ENCODE data around the gene NR0B1.

NR0B1 gene, protein sequence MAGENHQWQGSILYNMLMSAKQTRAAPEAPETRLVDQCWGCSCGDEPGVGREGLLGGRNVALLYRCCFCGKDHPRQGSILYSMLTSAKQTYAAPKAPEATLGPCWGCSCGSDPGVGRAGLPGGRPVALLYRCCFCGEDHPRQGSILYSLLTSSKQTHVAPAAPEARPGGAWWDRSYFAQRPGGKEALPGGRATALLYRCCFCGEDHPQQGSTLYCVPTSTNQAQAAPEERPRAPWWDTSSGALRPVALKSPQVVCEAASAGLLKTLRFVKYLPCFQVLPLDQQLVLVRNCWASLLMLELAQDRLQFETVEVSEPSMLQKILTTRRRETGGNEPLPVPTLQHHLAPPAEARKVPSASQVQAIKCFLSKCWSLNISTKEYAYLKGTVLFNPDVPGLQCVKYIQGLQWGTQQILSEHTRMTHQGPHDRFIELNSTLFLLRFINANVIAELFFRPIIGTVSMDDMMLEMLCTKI

DNA sequence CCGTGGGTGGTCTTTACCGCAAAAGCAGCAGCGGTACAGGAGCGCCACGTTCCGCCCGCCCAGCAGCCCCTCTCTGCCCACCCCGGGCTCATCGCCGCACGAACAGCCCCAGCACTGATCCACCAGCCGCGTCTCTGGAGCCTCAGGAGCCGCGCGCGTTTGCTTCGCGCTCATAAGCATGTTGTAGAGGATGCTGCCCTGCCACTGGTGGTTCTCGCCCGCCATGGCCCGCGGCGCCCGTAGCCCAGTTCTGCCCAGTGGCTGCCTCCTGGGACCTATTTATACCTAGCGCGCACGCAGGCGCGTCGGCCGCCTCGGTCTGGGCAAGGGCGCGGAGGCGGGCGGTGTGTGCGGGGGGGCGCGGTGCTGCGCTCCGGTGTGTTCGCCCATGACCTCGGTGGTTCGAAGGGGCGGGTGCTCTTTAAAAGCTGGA is at the start of gene NR0B1:
Gene NR0B1 (minus strand): TSS at position 252 of the 433 bp plus-strand sequence. CDS start 27 bp downstream, at position 225.
- TF ChIP-seq GATA2 (IDR thresholded peaks at IDR 0.05; ENCODE audit: low read depth, low read length) (no peak), GATA3 (IDR thresholded peaks at IDR 0.05; ENCODE audit: low read depth, low read length) (no peak)

DNA sequence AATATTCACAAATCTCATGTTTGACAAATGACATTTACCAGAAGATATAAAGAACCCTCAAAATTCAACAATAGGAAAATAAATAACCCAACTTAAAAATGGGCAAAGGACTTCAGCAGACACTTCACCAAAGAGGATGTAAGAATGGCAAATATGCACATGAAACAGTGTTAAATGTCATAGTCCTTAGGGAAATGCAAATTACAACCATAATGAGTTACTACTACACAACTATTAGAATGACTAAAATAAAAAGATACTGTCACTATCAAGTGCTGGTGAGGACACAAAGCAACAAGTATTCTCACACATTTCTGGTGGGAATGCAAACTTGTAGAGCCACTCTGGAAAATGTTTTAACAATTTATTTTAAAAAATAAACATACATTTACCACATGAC is 40.8 kb upstream of the NR0B1 start:
- no peak for TF ChIP-seq GATA3 (IDR thresholded peaks at IDR 0.05; ENCODE audit: low read depth, low read length)
- TF ChIP-seq GATA2 (IDR thresholded peaks at IDR 0.05; ENCODE audit: low read depth, low read length): no peak

DNA sequence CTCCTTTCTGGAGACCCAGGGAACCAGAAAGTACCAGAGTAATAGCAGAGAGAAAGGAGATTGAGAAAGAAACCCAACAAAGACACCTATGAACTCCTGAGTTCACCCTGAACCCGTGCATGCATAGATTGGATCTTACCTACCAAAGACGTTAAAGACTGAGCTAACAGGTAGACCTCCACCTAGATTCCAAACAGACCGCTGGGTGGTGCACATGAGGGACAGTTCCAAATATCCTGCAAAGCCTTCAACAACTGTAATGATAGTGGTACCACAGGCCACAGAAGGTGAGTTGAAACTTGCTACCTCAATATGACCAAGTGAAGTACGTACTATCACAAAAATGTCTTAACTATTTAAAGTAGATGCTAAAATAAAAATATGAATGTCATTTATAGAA is 34.0 kb upstream of the NR0B1 start:
- TF ChIP-seq GATA3 (IDR thresholded peaks at IDR 0.05; ENCODE audit: low read depth, low read length) (no peak), GATA2 (IDR thresholded peaks at IDR 0.05; ENCODE audit: low read depth, low read length) (no peak)

DNA sequence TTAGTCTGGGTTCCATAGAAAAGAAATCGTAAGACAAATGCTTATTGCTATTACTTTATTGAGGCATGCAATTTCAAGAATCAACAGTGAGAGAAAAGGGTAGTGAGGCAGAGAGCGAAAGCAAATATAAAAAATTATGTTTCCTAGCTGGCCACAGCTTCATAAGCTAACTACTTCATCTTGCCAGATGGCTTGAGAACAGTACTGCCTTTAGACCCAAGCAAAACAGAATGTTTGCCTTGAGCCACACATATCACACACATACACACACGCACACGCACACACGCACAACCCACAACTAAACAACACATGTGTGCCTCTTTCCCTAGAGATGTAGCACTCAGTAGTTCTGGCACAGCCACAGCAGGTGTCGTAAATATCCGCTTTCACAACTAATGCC is 31.6 kb upstream of the NR0B1 start:
- TF ChIP-seq GATA2 (IDR thresholded peaks at IDR 0.05; ENCODE audit: low read depth, low read length) (no peak), GATA3 (IDR thresholded peaks at IDR 0.05; ENCODE audit: low read depth, low read length) (no peak)

DNA sequence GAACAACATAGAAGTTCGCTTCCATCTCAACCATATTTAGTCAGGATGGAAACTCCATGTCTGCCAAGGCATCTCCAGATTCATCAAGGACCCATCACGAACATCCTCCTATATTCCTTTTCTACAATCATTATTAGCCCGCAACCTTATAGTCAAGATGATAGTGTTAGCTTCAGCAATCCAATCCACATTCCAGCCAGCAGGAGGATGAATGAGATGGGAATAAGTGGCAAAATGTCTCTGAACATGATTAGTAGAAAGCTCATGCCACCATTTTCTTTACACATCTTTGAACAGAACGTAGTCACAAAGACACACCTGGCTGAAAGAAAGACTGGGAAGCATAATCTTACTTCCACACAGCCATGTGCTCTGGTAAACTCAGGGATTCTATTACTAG is 18.6 kb upstream of the NR0B1 start:
- TF ChIP-seq GATA3 (IDR thresholded peaks at IDR 0.05; ENCODE audit: low read depth, low read length) (no peak), GATA2 (IDR thresholded peaks at IDR 0.05; ENCODE audit: low read depth, low read length) (no peak)

DNA sequence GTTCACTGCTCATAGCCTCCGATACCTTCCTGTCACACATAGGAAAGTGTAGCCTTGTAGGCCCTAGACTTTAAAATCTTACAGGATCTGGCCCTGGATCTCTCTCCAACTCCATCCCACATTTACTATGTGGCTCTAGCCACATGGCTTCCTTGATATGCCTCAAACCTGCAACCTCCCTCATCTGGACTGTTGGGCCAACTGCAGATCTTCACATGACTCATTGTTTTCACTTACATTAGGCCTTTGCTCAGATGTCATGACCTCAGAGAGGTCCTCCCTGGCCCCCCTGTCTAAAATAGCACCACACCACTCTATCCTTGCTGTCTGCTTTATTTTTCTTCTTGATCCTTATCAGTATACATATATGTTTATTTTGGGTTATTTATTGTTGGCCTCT is 8.1 kb upstream of the NR0B1 start:
- no peak for TF ChIP-seq GATA3 (IDR thresholded peaks at IDR 0.05; ENCODE audit: low read depth, low read length)
- no peak for TF ChIP-seq GATA2 (IDR thresholded peaks at IDR 0.05; ENCODE audit: low read depth, low read length)

DNA sequence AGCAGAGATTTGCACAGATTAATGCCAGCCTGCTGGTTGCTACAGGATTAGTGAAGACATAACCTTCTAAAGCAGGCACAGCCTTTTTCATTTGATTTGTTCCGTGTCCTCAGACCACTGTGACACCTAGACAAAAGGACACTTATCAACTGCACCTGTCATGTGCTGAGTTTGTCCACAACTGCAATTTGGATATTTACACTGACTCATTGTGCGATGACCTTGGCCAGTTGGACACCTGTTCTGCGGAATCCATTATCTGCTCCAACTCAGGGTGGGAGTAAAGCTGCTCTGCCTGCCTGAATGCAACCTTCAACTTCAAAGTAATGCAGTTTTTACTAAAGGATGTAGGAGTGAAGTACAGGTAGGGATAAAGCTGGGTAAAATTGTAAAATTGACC is 4.1 kb upstream of the NR0B1 start:
- TF ChIP-seq GATA2 (IDR thresholded peaks at IDR 0.05; ENCODE audit: low read depth, low read length) (no peak), GATA3 (IDR thresholded peaks at IDR 0.05; ENCODE audit: low read depth, low read length) (no peak)

DNA sequence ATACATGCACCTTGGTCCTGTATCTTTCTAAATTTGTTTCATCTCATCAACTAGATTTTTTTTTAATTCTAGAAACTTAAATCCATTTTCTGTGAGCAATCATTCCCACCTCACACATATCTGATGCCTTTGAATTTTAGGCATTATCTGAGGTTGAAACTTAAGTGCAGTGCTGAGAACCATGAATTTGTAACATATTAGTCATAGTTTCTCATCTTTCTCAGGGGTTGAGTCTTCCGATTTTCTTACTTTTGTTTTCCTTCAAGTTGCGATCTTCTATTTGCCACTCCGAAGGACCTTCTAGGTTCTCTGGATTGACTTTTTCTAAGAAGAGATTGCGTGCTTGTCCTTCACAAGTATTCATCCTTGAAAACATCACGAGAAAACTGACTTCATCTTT is 3.7 kb upstream of the NR0B1 start:
- TF ChIP-seq GATA2 (IDR thresholded peaks at IDR 0.05; ENCODE audit: low read depth, low read length) (no peak), GATA3 (IDR thresholded peaks at IDR 0.05; ENCODE audit: low read depth, low read length) (no peak)

DNA sequence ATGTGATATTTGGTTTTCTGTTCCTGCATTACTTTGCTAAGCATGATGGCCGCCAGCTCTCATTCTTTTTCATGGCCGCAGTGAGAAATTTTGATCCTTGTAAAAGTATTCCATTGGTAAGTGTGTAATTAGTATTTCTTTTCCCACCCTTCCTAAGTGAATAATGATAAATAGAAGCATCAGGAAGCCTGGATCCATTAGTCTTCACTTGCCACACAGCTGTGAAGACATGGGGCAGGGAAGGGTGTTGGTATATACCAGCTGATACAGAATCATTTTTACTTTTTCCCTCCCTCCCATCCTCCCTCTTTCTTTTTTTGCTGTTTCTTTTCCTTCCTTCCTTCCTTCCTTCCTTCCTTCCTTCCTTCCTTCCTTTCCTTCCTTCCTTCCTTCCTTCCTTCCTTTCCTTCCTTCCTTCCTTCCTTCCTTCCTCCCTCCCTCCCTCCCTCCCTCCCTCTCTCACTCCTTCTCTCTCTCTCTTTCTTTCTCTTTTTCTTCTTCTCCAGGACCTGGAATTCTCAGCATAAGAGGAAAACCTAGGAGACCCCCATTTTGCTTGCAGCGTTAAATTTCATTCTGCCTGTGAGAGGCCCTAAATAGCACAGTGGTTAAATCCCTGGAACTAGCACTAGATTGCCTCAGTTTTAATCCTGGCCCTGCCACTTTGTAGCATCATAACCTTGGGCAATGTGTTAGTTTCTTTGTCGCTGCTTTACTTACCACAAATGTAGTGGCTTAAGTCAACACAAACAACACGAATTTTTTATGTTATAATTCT is 1.4 kb upstream of the NR0B1 start:
- TF ChIP-seq GATA3 (IDR thresholded peaks at IDR 0.05; ENCODE audit: low read depth, low read length): no peak
- TF ChIP-seq GATA2 (IDR thresholded peaks at IDR 0.05; ENCODE audit: low read depth, low read length): no peak

DNA sequence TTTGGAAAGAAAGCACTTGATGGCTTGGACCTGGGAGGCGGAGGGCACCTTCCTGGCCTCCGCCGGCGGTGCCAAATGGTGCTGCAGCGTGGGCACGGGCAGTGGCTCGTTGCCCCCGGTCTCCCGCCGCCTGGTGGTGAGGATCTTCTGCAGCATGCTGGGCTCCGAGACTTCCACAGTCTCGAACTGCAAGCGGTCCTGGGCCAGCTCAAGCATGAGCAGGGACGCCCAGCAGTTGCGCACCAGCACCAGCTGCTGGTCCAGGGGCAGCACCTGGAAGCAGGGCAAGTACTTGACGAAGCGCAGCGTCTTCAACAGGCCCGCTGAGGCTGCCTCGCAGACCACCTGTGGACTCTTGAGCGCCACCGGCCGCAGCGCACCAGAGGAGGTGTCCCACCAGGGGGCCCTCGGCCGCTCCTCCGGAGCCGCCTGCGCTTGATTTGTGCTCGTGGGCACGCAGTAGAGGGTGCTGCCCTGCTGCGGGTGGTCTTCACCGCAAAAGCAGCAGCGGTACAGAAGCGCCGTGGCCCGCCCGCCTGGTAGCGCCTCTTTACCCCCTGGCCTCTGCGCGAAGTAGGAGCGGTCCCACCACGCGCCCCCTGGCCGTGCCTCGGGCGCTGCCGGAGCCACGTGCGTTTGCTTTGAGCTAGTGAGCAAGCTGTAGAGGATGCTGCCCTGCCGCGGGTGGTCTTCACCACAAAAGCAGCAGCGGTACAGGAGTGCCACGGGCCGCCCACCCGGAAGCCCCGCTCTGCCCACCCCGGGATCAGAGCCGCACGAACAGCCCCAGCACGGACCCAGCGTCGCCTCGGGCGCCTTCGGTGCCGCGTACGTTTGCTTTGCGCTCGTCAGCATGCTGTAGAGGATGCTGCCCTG is 689 bp downstream of the NR0B1 start:
- TF ChIP-seq GATA3 (IDR thresholded peaks at IDR 0.05; ENCODE audit: low read depth, low read length) (no peak), GATA2 (IDR thresholded peaks at IDR 0.05; ENCODE audit: low read depth, low read length) (no peak)

DNA sequence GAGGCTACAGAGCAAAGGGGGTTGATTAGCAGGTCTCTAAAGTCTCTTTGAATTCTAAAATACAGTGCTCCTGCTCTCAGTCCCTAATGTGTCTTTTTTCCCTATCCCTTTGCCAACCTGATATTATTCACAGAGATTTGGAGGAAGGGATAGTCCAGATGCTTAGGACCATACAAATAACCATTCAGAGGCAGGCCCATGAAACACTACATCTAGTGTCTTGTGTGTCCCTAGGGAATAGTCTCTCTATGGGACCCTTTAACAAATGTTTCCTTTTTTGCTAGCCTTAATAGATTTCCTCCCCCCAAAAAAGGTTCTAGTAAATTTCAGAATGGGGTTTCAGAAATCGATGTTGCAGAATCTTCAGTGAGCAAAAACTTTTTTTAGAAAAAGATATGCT is 1.7 kb downstream of the NR0B1 start:
- TF ChIP-seq GATA3 (IDR thresholded peaks at IDR 0.05; ENCODE audit: low read depth, low read length): no peak
- no peak for TF ChIP-seq GATA2 (IDR thresholded peaks at IDR 0.05; ENCODE audit: low read depth, low read length)

DNA sequence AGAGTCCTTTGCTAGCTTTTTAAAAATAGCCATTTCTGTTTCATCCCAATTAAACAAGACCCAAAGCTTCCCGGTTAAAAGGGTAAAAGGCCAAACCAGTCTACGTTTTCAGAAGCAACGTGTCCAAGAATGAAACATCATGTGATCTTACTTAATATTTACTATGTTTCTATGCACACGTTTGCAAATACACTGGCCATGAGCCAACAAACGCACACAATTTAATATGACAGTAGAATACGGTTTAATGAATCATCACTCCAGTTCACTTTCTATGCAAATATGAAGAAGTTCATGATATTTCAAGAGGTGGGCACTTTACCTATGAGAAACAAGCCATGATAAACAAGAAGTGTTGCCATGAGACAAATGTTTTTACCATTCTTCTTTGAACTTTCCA is 4.3 kb downstream of the NR0B1 start:
- no peak for TF ChIP-seq GATA2 (IDR thresholded peaks at IDR 0.05; ENCODE audit: low read depth, low read length)
- TF ChIP-seq GATA3 (IDR thresholded peaks at IDR 0.05; ENCODE audit: low read depth, low read length): no peak

DNA sequence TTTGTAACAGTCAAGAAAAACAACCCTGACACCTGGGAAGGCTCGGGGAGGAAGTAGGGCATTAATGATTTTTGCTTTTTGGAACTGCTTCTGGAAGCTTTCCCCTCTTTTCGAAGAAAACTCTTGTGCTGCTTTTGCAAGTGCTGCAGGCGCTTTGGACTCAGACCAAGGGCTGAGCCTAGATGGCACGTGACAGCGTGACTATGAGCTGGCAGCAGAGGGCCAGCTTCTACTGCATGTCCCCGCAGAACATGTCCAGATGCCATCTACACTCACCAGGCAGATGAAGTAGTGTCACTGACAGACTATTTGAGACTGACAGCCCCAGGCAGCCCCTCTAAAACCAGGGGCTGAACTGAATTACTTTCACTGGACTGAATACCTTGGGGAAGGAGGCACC is 6.2 kb downstream of the NR0B1 start:
- TF ChIP-seq GATA3 (IDR thresholded peaks at IDR 0.05; ENCODE audit: low read depth, low read length) (no peak), GATA2 (IDR thresholded peaks at IDR 0.05; ENCODE audit: low read depth, low read length) (no peak)

DNA sequence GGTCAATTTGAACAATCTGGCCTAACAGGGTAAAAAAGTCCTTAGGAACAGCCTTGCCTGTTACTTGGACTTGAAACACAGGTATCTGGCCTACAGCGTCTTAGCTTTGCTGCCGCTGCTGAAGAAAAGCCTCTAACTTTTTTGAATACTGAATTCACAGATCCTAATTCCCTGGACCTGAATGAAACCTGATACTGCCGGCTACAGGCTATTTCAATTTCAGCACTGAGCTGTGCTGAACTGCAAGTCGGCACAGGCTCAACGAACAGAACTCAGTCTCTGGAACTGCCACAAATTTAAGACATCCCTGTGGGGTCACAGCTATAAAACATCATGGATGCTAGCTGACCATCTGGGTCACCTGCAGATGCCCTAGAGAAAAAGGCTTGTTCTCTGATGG is 7.2 kb downstream of the NR0B1 start:
- TF ChIP-seq GATA3 (IDR thresholded peaks at IDR 0.05; ENCODE audit: low read depth, low read length) (no peak), GATA2 (IDR thresholded peaks at IDR 0.05; ENCODE audit: low read depth, low read length) (no peak)
